GM12864 (cell line): ENCODE data around the gene PLP2.

ENCODE experiments used
- DNase-seq: peaks from one replicate; pipeline ENCODE4 v3.0.0-alpha.2; 2011; ENCODE audit warnings: low read depth
- H3K4me3 ChIP-seq: 2 replicates; pipeline ENCODE4 v1.5.1; 2011; ENCODE audit warnings: mild to moderate bottlenecking, low read depth, low read length, control low read depth
- CTCF ChIP-seq: IDR thresholded peaks from 2 replicates; pipeline ENCODE4 v1.5.1; 2011; ENCODE audit warnings: low read depth, mild to moderate bottlenecking, moderate library complexity, low read length, control low read depth, inconsistent platforms; ENCODE audit errors: missing control alignments

Gene PLP2

GRCh38 chrX:49155900-49156837 lies 15.5 kb upstream of the PLP2 start:
- no peak for DNase-seq
- H3K4me3 ChIP-seq, result peak overlapping the region; percentile 59
- TF ChIP-seq CTCF, result peak; percentile 55

GRCh38 chrX:49157194-49157593 lies 14.5 kb upstream of the PLP2 start:
- no peak for DNase-seq
- H3K4me3 ChIP-seq, result no peak overlapping the region
- no peak for TF ChIP-seq CTCF

- no peak overlapping the region for H3K4me3 ChIP-seq
- no peak for TF ChIP-seq CTCF
- DNase-seq, result no peak
Measured at GRCh38 chrX:49160908-49161307, 10.8 kb upstream of the PLP2 start.

- no peak overlapping the region for H3K4me3 ChIP-seq
- TF ChIP-seq CTCF, result no peak
- no peak for DNase-seq
Measured at GRCh38 chrX:49161632-49162031, 10.1 kb upstream of the PLP2 start.

GRCh38 chrX:49162620-49163019 lies 9.1 kb upstream of the PLP2 start, which contains the start of gene MAGIX:
Gene MAGIX (plus strand): TSS chrX:49162758. CDS start chrX:49162890, 132 bp downstream.
- peak within 1 kb of the TSS; percentile 51 for H3K4me3 ChIP-seq
- no peak for DNase-seq
- TF ChIP-seq CTCF, result no peak

GRCh38 chrX:49163555-49164419 lies 7.9 kb upstream of the PLP2 start:
- DNase-seq, result peak; percentile 59
- H3K4me3 ChIP-seq, result peak overlapping the region; percentile 51
- peak; percentile 67 for TF ChIP-seq CTCF
